HuH-7 (cell line): ENCODE results near the gene U2AF2.

ENCODE experiments used
- DNase-seq: peaks from one replicate; pipeline ENCODE4 v3.0.0; 2011; ENCODE audit warnings: low spot score

Gene U2AF2

DNA sequence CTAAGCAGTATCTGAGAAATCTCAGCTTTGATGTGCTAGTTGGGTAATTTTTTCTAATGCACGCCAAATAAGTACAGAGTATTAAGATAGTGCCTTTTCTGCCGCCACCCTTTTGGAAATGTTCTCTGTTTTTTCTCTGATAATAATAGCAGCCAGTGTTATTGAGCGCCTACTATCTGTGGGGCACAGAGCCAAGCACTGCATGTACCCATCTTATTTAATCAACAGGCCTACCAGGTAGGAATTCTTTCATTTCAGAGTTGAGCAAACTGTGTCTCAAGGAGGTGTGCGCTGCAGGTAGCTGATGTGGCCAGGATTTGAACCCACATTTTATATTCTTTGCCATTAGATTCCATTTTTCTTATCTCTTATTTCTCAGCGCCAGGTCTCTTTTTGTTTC is 21.5 kb downstream of the U2AF2 start:
- DNase-seq, result no peak

DNA sequence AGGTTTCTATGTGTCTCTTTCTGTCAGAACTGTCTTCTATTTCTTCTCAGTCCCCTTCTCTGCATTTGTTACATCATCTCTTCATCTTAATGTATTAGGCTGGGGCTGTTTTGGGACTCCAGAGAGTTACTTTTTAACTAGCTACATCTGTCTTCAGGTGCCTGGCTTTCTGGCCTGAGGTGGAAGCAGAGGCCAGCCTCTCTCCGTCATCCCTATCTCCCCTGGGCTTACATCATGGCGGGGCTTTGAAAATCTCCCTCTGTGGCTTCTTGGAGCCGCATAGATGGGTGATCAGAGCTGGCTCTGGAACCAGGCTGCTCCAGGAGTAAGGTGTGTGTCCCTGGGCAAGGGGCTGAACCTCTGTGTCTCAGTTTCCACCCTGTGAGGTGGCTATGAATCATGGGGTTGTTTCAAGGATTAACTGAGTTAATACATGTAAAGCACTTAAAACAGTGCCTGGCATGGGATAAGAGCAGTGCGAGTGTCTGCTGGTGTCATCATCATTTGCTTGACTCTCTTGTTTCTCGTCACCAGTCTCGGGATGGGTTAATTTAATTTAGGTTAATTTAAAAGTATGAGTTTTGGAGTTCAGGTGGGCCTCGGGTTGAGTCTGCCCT is 22.2 kb downstream of the U2AF2 start:
- no peak for DNase-seq

DNA sequence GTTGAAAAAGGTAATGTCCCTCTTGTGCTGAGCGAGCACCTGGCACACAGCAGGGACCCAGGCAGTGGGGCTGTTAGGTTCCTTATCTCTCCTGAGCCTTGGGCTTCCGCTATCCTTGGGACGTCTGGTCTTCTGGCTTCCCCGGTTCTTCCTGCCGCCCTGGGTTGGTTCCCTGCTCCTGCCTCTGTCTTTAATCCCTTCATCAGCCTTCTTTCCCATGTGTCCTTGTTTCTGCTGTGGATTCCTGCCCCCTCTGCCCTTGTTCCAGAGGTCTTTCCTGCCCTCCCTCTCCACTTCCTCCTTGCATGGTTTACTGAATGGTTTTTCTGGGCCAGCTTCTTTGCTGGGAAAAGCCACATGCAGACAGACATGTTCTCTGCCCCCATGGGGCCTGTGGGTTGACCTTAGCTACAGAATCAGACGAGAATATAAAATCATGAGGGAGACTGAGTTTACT is 22.8 kb downstream of the U2AF2 start:
- no peak for DNase-seq

DNA sequence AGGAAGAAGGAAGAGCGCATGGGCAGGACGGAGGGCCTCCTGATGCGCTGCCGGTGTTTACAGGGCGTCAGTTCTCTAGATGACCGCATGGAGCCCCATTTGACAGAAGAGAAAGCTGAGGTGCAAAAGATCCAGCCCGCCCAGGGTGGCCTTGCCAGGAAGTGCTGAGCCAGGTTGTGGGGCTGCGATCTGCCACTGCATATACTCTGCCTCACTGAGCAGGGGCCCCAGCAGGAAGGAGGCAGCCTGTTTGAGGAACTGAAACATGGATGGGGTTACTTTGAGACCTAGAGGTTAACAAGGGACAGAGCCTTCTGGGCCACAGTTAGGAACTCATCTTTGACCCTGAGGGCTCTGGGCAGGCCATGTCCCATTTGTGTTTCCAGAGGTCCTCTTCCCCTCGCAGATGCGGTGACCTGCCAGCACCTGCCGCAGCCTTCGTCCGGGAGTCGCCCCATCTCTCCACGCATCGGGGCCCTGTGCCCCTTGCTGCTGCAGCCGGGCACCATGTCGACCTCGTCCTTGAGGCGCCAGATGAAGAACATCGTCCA is 23.4 kb downstream of the U2AF2 start:
- no peak for DNase-seq

DNA sequence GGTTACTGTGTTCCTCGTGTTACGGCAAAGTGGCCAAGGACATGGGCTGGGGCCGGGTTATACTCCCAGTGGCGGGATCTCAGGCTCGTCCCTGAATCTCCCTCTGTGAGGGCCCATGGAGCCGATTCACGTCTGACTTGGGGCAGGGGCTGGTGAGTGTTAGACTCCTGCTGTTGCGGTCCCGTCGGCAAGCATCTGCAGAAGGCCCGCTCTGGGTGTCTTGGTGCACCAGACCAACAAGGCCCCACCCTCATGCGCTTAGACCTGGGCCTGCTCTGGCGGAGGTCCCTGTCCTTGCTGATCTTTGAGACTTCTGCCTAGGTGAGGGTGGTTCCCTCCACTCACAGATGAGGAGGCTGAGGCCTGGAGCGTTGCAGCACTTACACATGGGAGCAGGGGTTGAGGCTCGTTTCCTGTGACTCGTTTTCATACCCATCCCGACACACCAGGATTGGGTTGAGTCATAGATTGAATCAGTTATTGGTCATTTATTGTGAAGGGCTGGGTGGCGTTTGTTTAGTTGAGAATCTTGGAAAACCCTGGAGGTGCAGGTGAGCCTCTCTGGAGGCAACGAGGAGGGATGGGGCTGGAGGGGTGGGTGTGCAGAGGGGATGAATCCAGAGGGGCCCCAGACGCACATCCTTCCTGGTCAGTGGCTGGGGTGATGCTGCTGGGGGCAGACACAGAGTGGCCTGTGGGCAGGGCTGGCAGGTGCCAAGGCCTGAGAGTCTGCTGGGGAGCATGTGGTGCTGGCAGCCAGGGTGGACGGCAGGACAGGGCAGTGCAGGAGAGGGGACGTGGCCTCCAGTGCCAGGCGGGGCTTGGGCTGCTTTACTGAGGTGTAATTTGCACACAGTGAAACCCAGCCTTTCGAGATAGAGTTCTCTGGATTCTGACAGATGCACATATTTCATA is 24.8 kb downstream of the U2AF2 start:
- DNase-seq, result no peak

DNA sequence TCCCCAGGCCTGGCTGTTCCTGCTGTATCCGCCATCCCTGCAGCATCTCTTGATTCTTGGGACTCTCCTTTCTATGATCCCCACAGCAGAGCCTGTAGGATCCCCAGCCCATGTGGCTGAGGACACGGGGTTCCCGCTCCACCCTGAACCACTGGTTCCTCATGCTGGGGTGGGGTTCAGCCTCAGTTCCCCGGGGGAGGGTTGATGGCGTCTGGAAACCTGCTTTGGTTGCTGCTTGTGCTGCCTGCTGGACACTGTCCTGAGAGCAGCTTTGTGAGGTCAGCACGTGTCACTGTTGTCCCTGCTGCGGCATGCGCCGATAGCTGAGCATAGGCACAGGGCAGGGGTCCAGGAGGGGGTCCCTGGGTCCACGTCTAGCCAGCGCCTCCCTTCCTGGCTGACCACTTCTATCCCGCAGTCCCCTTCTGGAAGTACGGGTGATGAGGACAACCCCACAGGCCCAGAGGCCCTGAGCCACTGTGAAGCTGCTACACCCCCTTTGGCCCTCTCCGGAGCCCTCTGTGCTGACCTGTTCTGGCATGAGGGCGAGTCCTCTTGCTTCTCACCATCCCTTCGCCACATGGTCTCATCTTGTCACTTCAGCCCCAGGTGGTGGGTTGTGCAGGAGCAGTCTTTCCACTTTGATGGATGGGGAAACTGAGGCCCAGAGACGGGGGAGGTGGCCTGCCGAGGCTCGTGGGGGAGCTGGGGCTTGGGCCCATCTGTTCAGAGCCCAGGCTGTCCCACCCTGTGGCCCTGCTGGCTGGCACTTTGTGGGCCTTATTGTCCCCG is 25.7 kb downstream of the U2AF2 start:
- no peak for DNase-seq

DNA sequence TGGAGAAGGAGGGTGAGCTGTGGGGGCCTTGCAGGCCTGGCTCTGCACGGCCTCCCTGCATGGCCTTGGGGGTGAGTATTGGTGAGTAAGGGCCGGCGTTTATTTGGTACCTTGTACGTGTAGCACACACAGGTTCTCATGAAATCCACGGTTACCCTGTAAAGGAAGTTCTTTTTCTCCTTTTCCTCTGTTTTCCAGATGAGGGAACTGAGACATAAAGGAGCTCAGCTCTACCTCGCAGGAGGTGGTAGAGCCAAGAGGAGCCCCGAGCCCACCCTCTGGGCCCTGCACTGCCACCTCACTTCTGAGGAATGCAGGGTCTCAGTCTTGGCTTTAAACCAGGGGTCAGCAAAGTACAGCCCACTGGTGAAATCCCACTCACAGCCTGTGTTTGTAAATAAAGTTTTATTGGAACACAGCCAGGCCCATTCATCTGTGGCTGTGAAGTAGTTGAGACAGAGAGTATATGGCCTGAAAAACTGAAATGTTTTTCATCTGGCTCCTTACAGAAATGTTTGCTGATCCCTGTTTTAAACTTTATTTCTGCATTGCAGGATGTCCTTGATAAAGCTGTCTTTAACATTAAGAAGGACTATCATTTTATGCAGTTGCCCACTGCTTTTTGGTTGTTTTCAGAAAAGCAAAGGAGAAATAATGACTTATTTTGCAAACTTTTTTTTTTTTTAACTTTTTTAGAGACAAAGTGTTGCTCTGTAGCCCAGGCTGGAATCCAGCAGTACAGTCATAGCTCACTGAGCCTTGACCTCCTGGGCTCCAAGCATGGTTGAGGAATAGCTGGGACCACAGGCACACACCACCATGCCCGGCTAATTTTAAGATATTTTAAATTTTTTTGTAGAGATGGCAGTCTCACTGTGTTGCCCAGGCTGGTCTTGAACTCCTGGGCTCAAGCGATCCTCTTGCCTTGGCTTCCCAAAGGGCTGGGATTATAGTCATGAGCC is 26.6 kb downstream of the U2AF2 start:
- no peak for DNase-seq

DNA sequence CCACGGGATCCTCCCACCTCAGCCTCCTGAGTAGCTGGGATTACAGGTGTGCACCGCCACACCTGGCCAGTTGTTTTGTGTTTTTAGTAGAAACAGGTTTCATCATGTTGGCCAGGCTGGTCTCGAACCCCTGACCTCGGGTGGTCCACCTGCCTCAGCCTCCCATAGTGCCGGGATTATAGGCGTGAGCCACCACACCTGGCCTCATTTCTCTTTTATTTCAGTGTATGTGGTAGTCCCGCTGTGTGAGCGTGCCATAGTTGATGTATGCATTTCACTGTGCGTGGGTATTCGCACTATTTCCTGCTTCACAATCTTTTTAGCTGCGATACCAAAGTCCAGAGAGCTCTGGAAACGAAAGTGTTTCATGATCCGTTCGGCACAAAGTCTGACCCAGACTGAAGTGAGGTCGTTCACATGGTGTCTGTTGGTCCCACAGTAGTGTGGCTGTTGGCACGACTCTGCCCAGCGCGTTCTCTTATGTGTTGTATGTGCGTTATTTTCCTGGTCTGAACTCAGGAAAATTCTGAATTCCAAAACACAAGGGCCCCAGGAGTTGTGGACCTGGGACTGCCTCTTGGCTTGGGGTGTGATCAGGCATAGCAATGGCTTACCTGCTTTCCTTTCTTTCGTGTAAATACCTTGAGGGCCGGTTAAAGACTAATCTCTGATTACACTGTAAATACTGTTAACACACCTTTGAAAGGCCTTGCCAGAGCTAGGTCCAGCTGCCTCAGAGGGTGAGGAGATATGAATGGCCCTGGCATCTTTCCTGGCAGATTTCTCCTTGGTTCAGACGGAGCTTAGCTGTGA is 28.8 kb downstream of the U2AF2 start:
- DNase-seq, result no peak

DNA sequence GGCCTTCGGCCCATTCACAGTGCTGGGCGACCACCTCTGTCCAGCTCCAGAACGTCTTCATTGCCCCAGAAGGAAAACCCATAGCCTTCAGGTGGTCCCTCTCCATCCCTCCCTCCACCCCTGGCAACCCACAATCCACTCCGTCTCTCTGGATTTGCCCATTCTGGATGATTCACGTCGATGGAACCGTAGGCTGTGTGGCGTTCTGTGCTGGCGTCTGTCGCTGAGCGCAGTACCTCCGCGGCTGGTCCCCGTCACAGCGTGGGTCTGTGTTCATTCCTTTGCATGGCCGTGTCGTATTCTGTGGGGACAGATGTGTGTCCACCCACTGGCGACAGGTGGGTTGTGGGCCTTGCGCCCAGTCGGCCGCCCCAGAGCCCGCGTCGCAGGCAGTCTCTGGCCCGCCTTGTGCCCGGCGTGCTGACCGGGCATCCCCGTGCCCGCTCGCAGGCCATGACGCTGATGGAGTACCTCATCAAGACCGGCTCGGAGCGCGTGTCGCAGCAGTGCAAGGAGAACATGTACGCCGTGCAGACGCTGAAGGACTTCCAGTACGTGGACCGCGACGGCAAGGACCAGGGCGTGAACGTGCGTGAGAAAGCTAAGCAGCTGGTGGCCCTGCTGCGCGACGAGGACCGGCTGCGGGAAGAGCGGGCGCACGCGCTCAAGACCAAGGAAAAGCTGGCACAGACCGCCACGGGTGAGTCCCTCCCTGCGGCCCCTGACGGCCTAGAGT is 30.3 kb downstream of the U2AF2 start:
- DNase-seq, result no peak

DNA sequence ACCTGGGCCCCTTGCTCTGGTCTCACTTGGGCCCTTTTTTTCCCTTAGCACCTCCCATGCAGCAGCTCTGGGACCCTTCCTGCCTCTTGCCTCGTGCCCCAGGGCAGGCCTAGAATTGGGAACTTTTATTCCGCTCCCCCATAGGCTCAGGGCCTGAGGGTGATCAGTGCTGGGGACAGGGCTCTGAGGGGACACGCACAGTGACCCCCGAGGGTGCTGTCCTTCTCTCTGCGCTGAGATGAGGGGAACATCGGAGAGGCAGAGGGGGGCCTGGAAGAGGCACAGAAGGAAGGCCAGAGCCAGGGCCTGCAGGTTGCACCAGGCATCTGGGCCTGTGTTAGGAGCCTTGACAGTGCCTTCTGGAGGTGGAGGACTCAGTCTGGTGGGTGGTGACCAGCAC is 30.9 kb downstream of the U2AF2 start:
- no peak for DNase-seq

DNA sequence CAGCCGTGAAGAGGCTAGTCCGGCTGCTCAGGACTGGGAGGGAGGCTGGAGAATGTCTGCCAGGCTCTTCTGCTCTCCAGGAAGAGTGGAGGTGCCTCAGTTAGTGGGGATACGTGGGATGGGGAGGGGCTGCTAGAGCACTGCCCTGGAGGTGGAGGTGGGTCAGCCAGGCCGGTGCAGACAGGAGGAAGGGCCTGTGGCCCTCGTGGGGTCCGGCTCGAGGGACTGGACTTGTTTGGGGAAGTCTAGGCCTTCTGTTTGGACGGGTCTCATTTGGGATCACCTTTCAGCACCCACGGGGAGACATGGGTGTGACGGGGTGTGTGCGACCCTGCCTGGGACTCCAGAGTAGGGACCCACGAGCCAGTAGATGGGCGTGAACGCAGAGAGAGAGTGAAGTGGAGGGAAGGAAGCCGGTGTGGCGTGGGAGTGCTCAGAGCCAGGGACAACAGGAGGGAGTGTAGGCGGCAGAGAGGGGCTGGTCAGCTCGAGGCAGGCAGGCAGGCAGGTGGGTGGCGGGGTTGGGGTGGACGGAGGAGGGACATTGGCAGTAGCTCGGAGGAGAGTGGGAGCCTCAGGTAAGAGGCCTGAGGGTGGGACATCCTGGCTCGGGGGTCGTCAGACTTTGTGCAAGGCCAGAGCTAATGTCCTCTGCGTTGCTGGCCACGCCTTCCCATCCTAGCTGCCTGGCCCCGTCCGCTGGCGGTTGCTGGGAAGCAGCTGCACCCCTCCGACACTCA is 31.6 kb downstream of the U2AF2 start:
- no peak for DNase-seq

DNA sequence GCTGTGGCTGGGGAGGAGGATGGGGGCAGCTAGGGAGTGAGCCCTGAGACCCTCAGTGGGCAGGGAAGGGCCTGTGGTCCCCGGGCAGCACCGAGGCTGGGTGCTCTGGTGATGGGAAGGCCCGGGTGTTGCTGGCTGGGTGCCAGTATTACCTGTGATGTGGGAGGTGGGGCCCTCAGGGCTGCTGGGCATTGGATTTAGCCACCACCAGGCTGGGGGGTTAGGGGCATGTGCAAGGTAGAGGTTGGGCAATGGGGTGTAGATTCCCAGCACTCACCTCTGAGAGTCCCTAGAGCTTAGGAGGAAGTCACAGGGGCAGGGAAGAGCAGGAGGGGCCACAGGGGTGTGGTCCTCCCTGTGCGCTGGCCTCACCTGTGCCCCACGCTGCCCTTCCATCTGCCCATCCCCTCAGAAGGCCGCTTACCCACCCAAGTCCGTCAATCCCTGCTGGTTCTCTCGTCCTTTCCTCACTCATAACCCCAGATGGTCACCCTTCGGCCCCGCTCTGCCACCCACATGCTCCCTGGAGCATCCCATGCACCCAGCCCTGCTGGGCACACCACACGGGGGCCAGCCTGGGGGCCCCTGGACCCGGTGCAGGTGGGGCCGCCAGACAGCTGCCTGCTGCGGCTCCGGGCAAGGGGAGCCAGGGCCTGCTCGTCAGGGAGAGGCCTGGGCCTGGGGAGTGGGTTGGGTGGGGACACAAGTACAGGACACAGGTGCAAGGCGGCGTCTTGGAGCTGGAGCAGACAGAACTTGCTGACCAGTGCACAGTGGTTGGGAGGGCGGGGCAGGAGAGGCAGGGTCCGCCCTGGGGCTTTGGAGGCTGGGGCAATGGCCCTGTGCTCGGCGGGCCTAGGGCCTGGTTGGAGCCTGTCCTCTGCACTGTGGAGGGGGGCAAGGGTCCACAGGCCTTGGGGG is 32.7 kb downstream of the U2AF2 start:
- DNase-seq, result no peak

DNA sequence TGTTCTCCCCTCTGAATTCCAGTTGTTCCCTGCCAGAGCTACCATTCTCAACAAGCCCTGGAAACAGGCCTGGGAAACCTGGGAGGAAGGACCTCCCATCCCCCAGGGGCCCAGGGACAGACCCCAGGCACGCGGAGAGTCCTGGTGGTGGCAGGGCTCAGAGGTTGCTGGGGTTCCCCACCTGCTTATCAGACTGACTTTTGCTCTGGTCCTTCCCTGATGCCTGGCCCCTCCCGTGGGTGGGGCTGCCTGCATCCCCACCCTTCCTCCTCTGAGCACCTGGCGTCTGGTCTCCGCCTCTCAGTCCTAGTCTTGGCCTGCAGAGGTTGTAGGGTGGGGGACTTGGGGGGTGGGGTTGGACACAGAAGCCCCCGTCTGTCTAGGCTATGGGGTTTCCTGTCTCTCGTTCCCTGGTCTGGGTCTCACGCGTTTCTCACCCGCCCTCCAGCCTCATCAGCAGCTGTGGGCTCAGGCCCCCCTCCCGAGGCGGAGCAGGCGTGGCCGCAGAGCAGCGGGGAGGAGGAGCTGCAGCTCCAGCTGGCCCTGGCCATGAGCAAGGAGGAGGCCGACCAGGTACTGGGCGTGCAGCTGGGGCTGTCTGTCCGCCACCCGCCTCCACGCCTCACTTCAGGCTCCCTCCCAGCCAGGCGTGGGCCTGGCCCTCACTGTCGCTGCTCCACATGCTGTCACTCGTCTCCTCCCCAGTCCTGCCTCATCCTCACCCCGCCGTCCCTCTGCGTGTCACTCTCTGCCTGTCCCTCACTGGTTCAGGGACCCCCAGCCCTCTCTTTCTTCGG is 33.8 kb downstream of the U2AF2 start:
- DNase-seq, result no peak

DNA sequence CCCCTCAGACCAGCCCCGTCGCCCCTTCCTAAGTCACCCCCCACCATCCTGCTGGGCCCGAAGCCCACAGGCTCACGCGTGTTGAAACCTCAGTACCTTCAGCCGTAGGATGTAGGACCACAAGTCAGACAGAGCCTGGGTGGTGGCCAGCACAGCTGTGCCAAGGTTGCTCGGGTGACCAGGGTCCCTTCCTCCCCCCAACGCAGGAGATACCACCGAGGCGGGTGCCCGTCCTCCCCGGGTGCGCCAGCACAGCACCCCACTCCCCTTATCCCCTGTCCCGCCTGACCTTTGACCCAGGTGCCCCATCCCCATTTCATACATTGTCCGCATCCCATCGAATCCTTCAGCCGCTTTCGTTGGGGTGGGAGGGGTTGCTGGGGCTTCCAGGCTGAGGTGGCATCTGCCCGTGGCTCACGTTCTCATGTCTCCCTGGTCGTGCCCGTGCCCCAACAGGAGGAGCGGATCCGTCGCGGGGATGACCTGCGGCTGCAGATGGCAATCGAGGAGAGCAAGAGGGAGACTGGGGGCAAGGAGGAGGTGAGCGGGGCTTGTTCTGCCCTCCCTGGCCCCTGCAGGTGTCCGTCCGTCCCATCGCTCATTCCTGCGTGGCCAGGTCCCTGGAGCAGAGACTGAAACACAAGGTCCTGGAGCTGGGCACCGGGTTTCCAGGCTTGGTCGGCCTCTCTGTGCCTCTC is 34.7 kb downstream of the U2AF2 start:
- no peak for DNase-seq

DNA sequence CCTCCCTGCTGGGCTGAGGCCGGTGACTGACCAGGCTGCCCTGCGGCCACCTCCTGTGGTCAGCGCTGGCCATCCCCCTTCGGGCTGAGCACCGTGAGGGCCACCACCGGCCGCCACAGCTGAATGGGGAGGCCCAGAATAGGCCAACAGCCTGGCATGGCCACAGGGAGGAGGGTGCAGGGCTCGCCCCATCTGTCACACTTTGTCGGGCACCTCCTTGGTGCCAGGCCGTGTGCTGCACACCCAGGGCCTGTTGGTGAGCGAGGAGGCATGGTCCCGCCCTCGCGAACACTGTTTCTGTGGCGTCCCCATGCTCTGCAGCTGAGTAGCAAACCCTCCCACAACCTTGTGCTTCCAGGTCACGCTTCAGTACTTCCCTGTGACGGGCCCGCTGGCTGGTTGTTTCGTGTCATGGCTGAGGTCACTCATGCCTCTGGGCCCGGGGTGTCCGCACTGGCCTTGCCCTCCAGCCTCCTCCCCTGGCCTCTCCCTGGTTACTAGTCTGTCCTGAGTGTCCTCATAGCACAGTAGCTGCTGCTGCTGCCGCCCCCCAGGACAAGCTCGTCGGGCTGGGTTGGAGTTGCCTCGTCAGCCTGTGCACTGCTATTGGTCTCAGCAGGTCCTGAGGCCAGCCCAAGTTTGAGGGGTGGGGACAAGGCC is 35.4 kb downstream of the U2AF2 start:
- no peak for DNase-seq
